ENCODE measurements around the gene ST8SIA1. TPM values are rescaled to one million over a fixed set of nuclear protein-coding genes. Genes with fewer than 3 reads are reported as not detected.

ST8SIA1 gene
- total RNA-seq, 1 donor from 2014 or later = 7.7 TPM

Other genes starting within 250 kb of the ST8SIA1 start
- gene C2CD5, start 209.8 kb upstream of the ST8SIA1 start, total RNA-seq = 14.7 and 15.3 TPM in 2 replicates